ENCODE data around the gene TNFRSF6B.
"Not testable (repeated sequence)": the region's sequence is repeated elsewhere in the genome, so short reads cannot be mapped to it uniquely, and the experiment has no call there.

Gene TNFRSF6B, protein sequence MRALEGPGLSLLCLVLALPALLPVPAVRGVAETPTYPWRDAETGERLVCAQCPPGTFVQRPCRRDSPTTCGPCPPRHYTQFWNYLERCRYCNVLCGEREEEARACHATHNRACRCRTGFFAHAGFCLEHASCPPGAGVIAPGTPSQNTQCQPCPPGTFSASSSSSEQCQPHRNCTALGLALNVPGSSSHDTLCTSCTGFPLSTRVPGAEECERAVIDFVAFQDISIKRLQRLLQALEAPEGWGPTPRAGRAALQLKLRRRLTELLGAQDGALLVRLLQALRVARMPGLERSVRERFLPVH

DNA sequence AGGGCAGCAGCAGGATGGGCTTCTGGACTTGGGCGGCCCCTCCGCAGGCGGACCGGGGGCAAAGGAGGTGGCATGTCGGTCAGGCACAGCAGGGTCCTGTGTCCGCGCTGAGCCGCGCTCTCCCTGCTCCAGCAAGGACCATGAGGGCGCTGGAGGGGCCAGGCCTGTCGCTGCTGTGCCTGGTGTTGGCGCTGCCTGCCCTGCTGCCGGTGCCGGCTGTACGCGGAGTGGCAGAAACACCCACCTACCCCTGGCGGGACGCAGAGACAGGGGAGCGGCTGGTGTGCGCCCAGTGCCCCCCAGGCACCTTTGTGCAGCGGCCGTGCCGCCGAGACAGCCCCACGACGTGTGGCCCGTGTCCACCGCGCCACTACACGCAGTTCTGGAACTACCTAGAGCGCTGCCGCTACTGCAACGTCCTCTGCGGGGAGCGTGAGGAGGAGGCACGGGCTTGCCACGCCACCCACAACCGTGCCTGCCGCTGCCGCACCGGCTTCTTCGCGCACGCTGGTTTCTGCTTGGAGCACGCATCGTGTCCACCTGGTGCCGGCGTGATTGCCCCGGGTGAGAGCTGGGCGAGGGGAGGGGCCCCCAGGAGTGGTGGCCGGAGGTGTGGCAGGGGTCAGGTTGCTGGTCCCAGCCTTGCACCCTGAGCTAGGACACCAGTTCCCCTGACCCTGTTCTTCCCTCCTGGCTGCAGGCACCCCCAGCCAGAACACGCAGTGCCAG, at the start of gene TNFRSF6B:
TSS of gene TNFRSF6B (plus strand) at position 25 of the 729 bp plus-strand sequence. CDS start at position 141, 116 bp downstream.
- no peak for DNase-seq (ENCODE audit: low read depth in 2 of 2)

DNA sequence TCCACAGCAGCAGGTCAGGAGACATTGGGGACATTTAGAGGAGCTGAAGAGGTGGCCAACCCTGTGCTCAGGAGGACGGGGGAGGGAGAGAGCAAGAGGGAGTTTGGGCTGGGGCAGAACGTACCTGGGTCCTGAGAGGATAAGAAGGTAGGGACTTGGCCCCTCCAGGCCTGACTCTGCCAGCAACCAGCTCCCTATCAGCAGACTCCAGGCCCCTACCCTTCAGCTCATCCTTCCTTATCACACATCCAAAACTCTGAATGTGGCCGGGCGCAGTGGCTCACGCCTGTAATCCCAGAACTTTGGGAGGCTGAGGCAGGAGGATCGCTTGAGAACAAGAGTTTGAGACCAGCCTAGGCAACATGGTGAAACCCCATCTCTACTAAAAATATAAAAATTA, 48.3 kb upstream of the TNFRSF6B start:
- no peak for DNase-seq (ENCODE audit: low read depth in 2 of 2)

DNA sequence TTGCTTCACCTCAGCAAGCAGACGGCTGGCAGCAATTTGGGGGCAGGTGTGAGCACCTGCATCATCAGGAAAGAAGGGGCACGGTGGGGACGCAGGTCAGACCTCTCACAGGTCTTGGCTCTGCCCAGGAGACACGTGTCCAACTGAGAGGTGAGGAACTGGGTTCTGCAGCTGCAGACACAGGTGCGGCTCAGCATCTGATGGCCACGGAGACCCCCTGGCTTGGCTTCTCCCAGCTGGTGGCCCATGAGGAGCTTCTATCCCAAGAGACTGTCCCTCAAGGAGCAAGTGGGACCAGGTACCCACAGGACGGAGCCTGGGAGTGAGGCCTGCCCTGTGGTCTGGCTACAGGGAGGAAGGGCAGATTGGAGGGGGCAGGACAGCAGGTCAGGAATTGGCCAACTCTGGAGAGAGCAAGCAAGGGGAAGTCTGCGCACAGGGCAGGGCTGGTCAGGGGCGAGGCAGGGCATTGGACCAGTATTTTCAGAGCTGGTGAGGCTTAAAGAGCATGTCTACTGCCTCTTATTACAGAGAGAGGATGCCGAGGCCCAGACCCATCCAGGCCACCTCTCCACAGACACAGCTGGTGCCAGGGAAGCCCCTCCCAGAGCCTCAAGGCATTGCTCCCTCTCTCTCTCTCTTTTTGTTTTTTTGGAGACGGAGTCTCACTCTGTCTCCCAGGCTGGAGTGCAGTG, 47.4 kb upstream of the TNFRSF6B start:
- no peak for DNase-seq (ENCODE audit: low read depth in 2 of 2)

DNA sequence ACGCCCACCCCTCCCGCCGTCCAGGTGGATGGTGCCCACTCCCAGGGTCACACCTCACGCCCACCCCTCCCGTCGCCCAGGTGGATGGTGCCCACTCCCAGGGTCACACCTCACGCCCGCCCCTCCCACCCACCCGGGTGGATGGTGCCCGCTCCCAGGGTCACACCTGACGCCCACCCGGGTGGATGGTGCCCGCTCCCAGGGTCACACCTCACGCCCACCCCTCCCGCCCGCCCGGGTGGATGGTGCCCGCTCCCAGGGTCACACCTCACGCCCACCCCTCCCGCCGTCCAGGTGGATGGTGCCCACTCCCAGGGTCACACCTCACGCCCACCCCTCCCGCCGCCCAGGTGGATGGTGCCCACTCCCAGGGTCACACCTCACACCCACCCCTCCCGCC, 46.0 kb upstream of the TNFRSF6B start:
- DNase-seq (ENCODE audit: low read depth in 2 of 2): not testable (repeated sequence)

DNA sequence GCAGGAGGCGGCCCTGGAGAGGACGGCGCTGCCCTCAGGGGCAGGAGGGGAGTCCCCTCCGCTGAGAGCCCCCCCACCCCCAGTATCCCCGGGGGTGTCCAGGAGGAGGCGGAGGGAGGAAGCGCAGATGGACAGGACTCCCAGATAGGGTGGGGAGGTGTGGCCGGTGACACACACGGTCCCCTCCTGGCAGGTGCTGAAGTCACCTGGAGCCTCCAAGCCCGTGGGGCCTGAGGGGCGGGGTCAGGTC, 44.6 kb upstream of the TNFRSF6B start:
- no peak for DNase-seq (ENCODE audit: low read depth in 2 of 2)

DNA sequence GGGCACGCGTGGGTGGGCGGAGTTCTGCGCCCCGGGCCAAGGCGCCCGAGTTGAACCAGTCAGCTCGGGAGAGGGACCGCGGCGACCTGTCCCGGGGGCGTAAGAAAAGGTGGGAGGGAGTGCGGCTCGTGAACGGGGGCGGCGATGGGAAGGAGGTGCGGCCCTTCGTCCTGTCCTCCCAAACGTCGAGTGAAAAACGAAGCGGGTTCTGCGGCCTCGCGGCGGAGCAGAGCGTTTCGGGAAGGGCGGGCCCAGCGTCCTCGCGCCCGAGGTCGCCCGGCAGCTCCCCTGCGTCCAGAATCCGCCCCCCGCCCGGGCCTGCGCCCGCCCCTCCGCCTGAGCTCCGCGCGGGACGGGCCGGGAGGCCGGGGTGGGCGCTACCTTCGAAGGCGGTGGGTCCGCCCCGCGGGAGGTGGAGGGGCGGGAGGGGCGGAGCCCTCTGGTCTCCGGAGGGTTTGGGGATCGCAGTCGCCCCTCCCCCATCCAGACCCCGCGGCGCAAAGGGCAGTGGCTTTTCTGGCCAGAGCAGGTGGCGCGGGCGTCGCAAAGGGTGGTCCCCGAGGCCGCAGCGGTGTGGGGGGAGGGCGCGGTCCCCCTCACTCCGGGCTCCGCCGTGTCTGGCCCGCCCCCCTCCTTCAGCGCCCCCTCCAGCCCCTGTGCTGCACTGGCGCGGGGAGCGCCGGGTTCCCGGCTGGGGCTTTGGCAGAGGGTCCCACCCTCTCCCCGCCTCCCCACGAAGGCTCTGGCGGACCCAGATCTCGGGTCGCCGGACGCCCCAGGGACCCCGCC, 44.1 kb upstream of the TNFRSF6B start:
- DNase-seq (ENCODE audit: low read depth in 2 of 2): no peak

DNA sequence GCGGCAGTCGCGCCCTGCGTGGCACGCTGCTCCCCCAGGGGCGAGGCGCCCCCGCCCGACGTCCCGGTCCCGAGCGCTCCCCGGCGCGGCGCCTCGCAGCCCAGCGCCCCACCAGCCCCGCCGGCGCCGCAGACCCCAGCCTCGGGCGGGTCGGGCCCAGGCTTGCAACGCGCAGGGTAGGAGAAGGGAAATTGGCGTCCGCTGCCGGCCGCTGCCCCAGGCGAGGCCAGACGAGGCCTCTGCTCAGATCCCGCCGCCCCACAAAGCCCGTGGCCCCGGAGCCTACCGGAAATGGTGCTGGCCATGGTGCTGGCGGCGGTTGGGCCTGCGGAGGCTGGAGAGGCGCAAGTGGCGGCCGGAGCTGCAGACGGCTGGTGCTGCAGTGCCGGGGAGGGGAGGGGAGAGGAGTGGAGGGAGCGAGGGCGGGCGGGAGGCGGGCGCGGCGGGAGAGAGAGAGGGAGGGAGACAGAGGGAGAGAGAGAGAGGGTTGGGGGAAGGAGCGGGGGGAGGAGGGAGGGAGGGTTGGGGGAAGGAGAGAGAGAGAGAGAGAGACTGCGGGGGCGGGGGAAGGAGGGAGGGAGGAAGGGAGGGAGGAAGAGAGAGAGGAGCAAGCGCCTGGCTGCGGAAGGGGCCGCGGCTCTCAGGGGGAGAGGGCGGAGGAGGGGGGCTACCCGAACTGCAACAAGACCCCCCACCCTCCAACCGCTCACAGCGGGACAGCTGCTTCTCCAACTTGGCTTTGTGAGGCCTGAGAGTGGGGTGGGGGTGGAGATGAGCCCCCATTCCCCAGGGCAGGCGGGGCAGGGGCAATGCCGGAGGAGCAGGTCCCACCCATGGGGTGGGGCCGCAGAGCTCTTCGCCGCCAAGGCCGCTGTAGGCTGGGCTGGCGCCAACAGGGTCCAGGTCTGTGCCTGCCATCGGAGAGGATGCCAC, 43.1 kb upstream of the TNFRSF6B start, which contains the start of gene STMN3:
TSS of gene STMN3 (minus strand) at position 384 of the 933 bp plus-strand sequence. CDS start at position 305, 79 bp downstream.
- DNase-seq (ENCODE audit: low read depth in 2 of 2): peak; percentile 60 to 63

DNA sequence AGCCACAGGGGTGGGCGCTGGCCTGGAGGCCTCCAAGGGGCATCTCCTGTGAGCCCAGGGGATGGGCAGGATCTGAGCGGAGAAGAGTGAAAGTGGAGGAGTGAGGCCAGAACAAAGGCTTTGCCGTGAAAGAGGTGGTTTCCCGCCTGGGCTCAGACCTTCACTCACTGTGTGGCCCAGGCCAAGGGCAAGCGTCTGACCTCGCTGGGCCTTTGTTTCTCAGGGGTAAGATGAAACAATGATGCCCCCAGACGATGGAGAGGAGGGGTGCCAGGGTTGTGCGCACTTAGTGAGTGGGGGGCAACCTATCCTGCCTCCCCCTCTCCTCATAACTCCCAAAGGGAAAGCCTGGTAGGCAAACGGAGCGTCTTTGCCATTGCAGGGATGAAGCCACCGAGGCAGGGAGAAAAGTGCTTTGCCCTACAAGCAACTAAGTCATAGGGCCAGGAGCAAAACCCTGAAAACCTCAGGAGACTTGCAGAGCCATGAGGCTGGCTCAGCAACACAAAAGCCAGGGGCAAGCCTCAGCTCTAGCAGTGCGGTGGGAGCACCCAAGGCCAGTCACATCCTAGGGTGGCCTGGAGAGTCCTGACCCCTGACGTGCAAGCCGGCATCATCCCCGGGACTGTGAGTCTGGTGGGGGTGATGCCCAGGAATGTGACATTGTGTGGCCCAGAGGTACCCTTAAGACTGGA, 42.3 kb upstream of the TNFRSF6B start:
- DNase-seq (ENCODE audit: low read depth in 2 of 2): no peak

DNA sequence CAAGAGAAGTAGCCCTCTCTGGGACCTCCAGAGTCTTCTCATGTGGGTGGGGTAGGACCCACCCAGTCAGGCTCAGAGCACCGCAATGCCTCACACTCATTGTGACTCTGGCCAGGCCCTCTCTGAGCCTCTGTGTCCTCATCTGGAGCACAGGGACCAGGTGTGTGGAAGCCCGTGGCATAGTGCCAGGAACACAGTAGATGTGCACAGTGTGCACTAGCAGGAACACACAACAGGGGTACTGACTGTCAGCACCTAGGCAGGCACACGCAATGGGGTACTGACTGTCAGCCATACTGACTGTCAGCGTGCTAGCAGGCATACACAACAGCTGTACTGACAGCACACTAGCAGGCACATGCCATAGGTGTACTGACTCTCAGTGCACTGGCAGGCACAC, 41.2 kb upstream of the TNFRSF6B start:
- DNase-seq (ENCODE audit: low read depth in 2 of 2): no peak

DNA sequence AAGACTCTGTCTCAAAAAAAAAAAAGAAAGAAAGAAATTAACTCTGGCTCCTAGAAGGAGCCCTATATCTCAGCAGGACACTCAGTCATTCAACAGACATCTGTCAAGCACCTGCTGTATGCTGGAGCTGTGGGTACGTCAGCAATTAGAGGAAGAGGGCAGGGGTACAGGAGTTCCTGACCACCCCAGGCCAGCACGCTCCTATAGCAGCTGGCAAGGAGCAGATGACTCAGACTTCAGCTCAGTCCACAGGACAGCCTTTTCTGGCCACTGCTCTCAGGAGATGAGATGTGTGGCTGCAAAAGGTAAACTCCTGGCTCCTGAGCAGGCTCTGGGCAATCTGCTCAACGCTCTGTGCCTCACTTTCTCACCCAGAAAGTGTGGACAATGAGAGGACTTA, 40.0 kb upstream of the TNFRSF6B start:
- no peak for DNase-seq (ENCODE audit: low read depth in 2 of 2)

DNA sequence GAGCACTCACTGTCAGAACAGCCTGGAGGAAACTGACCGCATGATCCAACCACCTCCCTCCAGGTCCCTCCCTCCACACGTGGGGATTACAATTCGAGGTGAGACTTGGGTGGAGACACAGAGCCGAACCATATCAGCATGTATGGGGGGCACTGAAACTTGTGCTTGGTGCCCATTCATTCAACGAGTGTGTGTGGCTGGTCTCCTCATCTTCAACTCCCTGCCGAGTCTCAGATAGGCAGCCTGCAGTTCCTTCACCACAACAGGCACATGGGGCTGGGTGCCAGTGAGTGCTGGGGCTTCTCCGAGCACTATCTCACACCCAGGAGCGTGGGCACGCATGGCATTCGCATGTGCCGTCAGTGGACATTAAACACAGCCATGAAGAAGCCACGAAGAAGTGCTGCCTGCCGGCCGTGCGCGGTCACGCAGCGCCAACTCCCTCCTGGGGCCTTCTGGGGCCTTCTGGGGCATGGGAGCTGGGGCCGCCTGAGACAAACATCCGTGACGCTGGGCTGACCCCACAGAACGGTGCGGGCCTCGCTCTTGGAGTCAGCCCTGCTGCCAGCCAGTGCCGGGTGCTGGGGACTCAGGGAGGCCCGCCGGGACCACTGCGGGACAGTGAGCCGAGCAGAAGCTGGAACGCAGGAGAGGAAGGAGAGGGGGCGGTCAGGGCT, 39.1 kb upstream of the TNFRSF6B start:
- DNase-seq (ENCODE audit: low read depth in 2 of 2): no peak

DNA sequence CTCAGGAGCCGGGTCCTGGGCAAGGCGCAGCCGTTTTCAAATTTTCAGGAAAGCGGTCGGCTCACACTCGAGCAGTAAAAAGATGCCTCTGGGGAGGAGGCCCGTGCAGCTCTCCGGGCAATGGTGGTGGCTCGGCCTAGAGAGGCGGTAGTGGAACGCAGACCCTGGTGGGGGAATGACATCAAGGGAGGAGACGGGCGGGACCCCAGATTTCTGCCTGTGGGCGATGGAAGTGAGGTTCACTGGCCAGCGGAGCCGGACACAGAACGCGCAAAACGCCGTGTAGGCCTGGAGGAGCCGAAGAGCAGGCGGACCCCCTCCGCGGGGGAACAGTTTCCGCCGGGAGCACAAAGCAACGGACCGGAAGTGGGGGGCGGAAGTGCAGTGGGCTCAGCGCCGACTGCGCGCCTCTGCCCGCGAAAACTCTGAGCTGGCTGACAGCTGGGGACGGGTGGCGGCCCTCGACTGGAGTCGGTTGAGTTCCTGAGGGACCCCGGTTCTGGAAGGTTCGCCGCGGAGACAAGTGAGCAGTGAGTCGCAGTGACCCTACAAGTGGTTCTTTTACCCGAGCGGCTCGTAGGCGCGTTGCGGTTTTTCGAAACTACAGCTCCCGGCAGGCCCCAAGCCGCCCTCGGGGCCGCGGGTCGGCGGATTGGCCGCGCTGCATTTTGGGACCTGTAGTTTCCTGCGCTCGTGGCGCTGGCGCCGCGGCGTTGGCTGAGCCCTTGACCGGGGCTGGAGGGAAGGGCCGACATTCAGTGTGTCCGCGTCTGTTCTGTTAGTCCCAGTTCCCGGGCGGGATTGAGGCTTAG, 38.3 kb upstream of the TNFRSF6B start, which contains the start of gene RTEL1:
TSS of gene RTEL1 (plus strand) at position 376 of the 812 bp plus-strand sequence. CDS start 1,091 bp downstream, outside the sequence.
- peak; percentile 78 to 79 for DNase-seq (ENCODE audit: low read depth in 2 of 2)

DNA sequence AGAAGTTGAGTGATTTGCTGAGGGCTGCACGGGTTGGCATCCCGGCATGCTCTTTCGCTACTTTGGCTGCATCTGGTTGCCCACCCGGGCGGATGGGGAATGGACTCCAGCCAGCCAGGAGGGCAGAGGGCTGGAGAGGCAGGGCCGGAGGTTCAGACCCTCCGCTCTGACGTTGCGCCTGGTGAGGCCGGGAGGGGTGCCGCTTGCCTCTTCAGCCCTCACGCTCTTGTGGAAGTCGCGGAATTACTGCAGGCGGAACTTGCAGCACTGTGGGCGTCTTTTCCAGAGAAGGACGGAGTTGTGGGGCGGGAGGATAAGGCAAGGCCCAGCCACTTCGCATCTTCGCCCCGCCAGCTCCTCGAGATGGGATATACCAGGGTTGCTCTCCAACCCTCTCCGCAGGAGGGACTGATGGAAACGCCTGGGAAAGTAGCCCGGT, 37.7 kb upstream of the TNFRSF6B start:
- DNase-seq (ENCODE audit: low read depth in 2 of 2): no peak

DNA sequence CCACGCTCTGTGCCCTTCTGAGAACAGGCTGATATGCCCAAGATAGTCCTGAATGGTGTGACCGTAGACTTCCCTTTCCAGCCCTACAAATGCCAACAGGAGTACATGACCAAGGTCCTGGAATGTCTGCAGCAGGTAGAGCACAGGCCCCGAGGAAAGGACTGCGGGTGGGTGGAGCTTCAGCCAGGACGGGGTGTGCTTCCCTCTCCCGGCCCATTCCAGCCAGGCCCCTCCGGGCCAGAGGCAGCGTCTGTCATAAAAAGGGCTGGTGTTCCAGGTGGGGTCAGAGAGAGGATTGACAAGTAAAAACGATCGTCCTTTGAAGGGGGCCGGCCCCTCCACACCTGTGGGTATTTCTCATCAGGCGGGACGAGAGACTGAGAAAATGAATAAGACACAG, 37.1 kb upstream of the TNFRSF6B start:
- no peak for DNase-seq (ENCODE audit: low read depth in 2 of 2)

DNA sequence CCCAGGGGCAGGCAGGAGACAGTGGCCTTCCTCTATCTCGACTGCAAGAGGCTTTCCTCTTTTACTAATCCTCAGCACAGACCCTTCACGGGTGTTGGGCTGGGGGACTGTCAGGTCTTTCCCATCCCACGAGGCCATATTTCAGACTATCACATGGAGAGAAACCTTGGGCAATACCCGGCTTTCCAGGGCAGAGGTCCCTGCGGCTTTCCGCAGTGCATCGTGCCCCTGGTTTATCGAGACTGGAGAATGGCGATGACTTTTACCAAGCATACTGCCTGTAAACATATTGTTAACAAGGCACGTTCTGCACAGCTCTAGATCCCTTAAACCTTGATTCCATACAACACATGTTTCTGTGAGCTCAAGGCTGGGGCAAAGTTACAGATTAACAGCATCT, 36.3 kb upstream of the TNFRSF6B start:
- DNase-seq (ENCODE audit: low read depth in 2 of 2): not testable (repeated sequence)

DNA sequence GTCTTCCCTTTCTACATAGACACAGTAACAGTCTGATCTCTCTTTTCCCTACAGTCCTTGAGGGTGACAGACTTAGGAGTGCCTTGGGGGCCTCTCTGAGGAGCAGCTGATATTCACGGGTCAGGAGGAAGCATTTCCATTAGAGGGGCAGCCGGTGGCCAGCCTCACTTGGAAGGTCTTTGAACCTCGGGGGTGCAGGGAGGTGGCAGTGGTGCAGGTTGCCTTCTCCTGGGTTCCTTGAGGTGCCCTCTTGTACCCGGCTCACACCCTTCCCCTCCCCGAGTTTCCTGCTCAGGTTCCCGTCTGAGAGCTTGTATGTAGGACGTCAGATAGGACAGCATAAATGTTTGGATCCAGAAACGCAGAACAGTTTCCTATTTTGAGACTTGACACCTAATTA, 35.8 kb upstream of the TNFRSF6B start:
- no peak for DNase-seq (ENCODE audit: low read depth in 2 of 2)

DNA sequence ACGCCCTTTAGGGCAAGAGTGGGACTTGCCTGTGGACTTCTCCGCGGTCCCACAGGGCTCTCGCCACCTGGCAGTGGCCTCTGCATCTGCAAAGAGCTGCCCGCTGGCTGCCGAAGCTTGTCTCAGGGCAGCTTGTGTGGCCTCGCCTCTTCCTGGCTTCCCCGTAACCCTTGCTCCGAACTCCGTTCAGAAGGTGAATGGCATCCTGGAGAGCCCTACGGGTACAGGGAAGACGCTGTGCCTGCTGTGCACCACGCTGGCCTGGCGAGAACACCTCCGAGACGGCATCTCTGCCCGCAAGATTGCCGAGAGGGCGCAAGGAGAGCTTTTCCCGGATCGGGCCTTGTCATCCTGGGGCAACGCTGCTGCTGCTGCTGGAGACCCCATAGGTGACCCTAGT, 35.3 kb upstream of the TNFRSF6B start:
- no peak for DNase-seq (ENCODE audit: low read depth in 2 of 2)

DNA sequence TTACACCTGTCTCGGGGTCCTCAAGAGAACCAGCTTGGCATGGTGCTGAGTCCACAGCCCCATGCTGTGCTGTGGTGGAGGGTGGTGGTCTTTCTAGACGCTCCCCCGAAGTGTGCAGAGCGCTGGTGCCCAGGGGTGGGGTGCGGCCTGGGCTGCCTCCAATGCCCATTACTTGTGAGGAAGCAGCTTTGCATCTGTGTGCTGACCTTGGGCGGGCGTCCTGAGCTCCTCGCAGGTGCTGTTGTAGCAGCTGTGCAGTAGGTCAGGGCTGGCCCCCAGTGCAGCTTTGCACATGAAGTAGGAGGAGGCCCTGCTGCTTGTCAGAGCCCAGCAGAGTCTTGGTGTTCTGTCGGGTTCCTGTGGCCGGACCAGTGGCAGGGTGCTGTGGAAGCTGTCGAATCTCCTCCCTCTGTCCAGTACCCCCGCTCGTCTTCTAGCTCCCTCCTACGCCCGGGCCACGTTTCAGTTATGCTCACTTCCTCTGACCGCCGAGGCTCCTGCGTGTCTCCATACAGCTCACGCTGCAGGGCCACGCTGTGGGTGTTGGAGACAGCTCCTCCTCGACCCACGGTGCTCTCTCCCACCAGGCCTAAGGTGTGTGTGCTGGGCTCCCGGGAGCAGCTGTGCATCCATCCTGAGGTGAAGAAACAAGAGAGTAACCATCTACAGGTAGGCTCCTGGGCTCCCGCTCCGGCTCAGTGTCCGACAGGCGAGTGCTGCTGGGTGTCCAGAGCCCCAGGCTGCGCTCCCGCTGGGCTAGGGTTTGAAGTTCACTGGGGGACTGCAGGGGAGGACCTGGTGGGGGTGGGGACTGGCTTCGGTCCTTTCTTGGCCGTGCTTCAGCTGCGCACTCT, 34.3 kb upstream of the TNFRSF6B start:
- DNase-seq (ENCODE audit: low read depth in 2 of 2): no peak

All from stimulated activated CD8-positive, alpha-beta memory T cell treated with anti-CD3 and anti-CD28 coated beads, Interleukin-2, amount 100 ng/mL, for 48 hours (primary cell).